ENCODE results near the gene IL4I1.

IL4I1 gene

GRCh38 chr19:49877020-49877878, 19.4 kb downstream of the IL4I1 start, which contains the start of the genes AKT1S1 and TBC1D17:
Gene AKT1S1 (minus strand): TSS chr19:49877355. CDS start chr19:49873295, 4,060 bp downstream.
Gene TBC1D17 (plus strand): TSS chr19:49877702. CDS start chr19:49877724, 22 bp downstream.
- DNase-seq, result peak; percentile 100

- peak; percentile 99 for DNase-seq
Observed at GRCh38 chr19:49876422-49877019, 20.2 kb downstream of the IL4I1 start.

- no peak for DNase-seq
Observed at GRCh38 chr19:49875857-49876421, 20.7 kb downstream of the IL4I1 start.

GRCh38 chr19:49875177-49875576, 21.5 kb downstream of the IL4I1 start:
- DNase-seq, result no peak

- no peak for DNase-seq
Observed at GRCh38 chr19:49874503-49875157, 22.1 kb downstream of the IL4I1 start.

- no peak for DNase-seq
Observed at GRCh38 chr19:49873834-49874233, 22.9 kb downstream of the IL4I1 start.

- DNase-seq, result no peak
Observed at GRCh38 chr19:49873129-49873521, 23.6 kb downstream of the IL4I1 start.

- DNase-seq, result no peak
Observed at GRCh38 chr19:49872245-49873128, 24.2 kb downstream of the IL4I1 start.

- DNase-seq, result no peak
Observed at GRCh38 chr19:49871349-49871985, 25.2 kb downstream of the IL4I1 start.

- DNase-seq, result no peak
Observed at GRCh38 chr19:49870309-49870901, 26.3 kb downstream of the IL4I1 start.

- peak; percentile 100 for DNase-seq
Observed at GRCh38 chr19:49869484-49870308, 27.0 kb downstream of the IL4I1 start.

- DNase-seq, result no peak
Observed at GRCh38 chr19:49869009-49869483, 27.6 kb downstream of the IL4I1 start.

GRCh38 chr19:49866933-49867782, 29.5 kb downstream of the IL4I1 start, which contains the start of gene PNKP:
Gene PNKP (minus strand): TSS chr19:49867576. CDS start chr19:49867204, 372 bp downstream.
- DNase-seq, result peak; percentile 84

GRCh38 chr19:49864890-49865289, 31.8 kb downstream of the IL4I1 start:
- no peak for DNase-seq

- no peak for DNase-seq
Observed at GRCh38 chr19:49863935-49864320, 32.8 kb downstream of the IL4I1 start.

- DNase-seq, result no peak
Observed at GRCh38 chr19:49863254-49863934, 33.3 kb downstream of the IL4I1 start.

GRCh38 chr19:49862391-49863253, 34.1 kb downstream of the IL4I1 start:
- no peak for DNase-seq

Measured in NCI-H1436 treated with DMSO at 0.1 percent for 48 hours (cell line).